WERI-Rb-1 (cell line): ENCODE data around the gene IPPK.

Experiments
- DNase-seq: peaks from one replicate; pipeline ENCODE4 v3.0.0-alpha.2; 2020
- H3K27ac ChIP-seq: fragments of 250-450 bp; sonication (Bioruptor Pico); 2 replicates; pipeline ENCODE4 v1.5.1; 2020; ENCODE audit warnings: mild to moderate bottlenecking, moderate library complexity
- H3K27me3 ChIP-seq: fragments of 250-450 bp; sonication (Bioruptor Pico); 2 replicates; pipeline ENCODE4 v1.5.1; 2021; ENCODE audit warnings: mild to moderate bottlenecking, low read depth, moderate library complexity; ENCODE audit not compliant: insufficient read depth, severe bottlenecking
- H3K36me3 ChIP-seq: fragments of 250-450 bp; sonication (Bioruptor Pico); 2 replicates; pipeline ENCODE4 v1.5.1; 2020; ENCODE audit warnings: mild to moderate bottlenecking, moderate library complexity
- H3K4me3 ChIP-seq: 2 replicates; pipeline ENCODE4 v1.5.1; 2011; ENCODE audit warnings: low read depth, mild to moderate bottlenecking, control low read depth, low read length
- H3K9me3 ChIP-seq: fragments of 250-450 bp; sonication (Bioruptor Pico); 2 replicates; pipeline ENCODE4 v1.5.1; 2021; ENCODE audit warnings: mild to moderate bottlenecking, moderate library complexity; ENCODE audit not compliant: severe bottlenecking
- CTCF ChIP-seq: IDR thresholded peaks from 2 replicates; pipeline ENCODE4 v1.5.1; 2011; ENCODE audit warnings: low read depth, mild to moderate bottlenecking, control low read depth, inconsistent platforms, low read length

IPPK gene

GRCh38 chr9:92655366-92655765, 14.6 kb downstream of the IPPK start:
- Histone ChIP-seq H3K9me3 (no peaks in the 10 kb centered on the region), H3K27me3 (no peaks in the 10 kb centered on the region), H3K4me3 (no peak overlapping the region), H3K36me3 (peaks cover 24% of the 10 kb centered on the region), H3K27ac (no peak overlapping the region)
- no peak for DNase-seq
- TF ChIP-seq CTCF, result no peak

GRCh38 chr9:92654481-92655301, 15.2 kb downstream of the IPPK start:
- DNase-seq, result no peak
- Histone ChIP-seq H3K36me3 (peaks cover 24% of the 10 kb centered on the region), H3K27ac (no peak overlapping the region), H3K9me3 (no peaks in the 10 kb centered on the region), H3K4me3 (no peak overlapping the region), H3K27me3 (no peaks in the 10 kb centered on the region)
- no peak for TF ChIP-seq CTCF

GRCh38 chr9:92652461-92652860, 17.5 kb downstream of the IPPK start:
- Histone ChIP-seq H3K27me3 (no peaks in the 10 kb centered on the region), H3K36me3 (peaks cover 34% of the 10 kb centered on the region), H3K9me3 (no peaks in the 10 kb centered on the region), H3K27ac (no peak overlapping the region), H3K4me3 (no peak overlapping the region)
- TF ChIP-seq CTCF, result no peak
- no peak for DNase-seq

- TF ChIP-seq CTCF, result no peak
- DNase-seq, result no peak
- Histone ChIP-seq H3K27me3 (no peaks in the 10 kb centered on the region), H3K36me3 (peaks cover 45% of the 10 kb centered on the region), H3K27ac (no peak overlapping the region), H3K4me3 (no peak overlapping the region), H3K9me3 (no peaks in the 10 kb centered on the region)
Measured at GRCh38 chr9:92650839-92651621, 18.9 kb downstream of the IPPK start.

GRCh38 chr9:92650296-92650695, 19.6 kb downstream of the IPPK start:
- Histone ChIP-seq H3K36me3 (peaks cover 42% of the 10 kb centered on the region), H3K9me3 (no peaks in the 10 kb centered on the region), H3K27me3 (no peaks in the 10 kb centered on the region), H3K27ac (no peak overlapping the region), H3K4me3 (no peak overlapping the region)
- no peak for DNase-seq
- TF ChIP-seq CTCF, result no peak
